ENCODE measurements around the gene BSCL2.
"Not testable (repeated sequence)": the region's sequence is repeated elsewhere in the genome, so short reads cannot be mapped to it uniquely, and the experiment has no call there.

Gene BSCL2

GRCh38 chr11:62702246-62702645, 5.0 kb downstream of the BSCL2 start:
- H3K27ac ChIP-seq, result no peak overlapping the region

GRCh38 chr11:62694455-62695167, 12.6 kb downstream of the BSCL2 start:
- H3K27ac ChIP-seq, result 0 out of 2 replicates have a peak overlapping the region, but pooled peaks have one; percentile 30
- TF ChIP-seq CTCF (IDR thresholded peaks at IDR 0.05), result peak; percentile 87
- no peak for TF ChIP-seq ZFX (IDR thresholded peaks at IDR 0.05; ENCODE audit: borderline replicate concordance)

More at GRCh38 chr11:62702246-62702645, 5.0 kb downstream of the BSCL2 start:
- TF ChIP-seq CTCF (IDR thresholded peaks at IDR 0.05) (no peak), ZFX (IDR thresholded peaks at IDR 0.05; ENCODE audit: borderline replicate concordance) (no peak)

- not testable (repeated sequence) for H3K27ac ChIP-seq
Observed at GRCh38 chr11:62693624-62694023, 13.6 kb downstream of the BSCL2 start.

DNA sequence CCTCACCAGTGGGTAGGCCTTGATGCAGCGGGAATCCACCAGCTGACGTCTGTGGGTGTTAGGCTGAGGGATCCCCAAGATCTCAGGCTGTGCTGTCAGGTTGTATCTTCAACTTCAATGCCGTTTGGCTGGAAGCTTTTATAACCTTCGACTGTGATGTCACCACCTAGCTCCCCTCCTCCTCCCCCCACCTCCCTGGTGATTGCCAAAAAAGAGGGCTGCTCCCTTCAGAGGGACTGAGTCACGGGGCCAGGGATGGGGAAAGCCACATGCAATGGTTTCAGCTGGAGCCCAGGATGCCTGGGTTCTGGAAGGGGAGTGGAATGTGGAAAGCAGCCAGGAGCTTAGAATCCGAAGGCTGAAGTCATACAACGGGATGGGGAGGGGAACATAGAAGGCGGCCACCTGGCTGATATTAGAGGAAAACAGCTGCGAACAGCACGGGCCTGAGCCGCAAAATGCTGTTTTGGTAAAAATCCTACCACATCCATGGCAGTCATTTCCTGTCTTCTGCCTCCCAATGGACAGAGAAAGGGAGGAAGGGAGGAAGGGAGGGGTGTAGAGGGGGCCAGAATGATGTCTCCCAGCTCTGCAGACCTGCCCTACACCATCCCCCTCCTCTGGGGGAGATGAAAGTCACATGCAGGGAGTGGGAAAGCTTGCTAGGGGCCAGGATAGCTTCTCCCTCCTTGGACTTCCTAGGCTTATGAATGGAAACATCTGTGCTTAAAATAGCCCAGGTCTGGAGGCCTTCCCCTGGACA, 17.6 kb downstream of the BSCL2 start, which contains the start of gene LRRN4CL:
LRRN4CL (minus strand) TSS at position 110 of the 763 bp plus-strand sequence. CDS start 1,022 bp downstream, outside the sequence.
- TF ChIP-seq CTCF (IDR thresholded peaks at IDR 0.05) (no peak), ZFX (IDR thresholded peaks at IDR 0.05; ENCODE audit: borderline replicate concordance) (no peak)
- H3K27ac ChIP-seq, result no peak within 1 kb of the TSS

DNA sequence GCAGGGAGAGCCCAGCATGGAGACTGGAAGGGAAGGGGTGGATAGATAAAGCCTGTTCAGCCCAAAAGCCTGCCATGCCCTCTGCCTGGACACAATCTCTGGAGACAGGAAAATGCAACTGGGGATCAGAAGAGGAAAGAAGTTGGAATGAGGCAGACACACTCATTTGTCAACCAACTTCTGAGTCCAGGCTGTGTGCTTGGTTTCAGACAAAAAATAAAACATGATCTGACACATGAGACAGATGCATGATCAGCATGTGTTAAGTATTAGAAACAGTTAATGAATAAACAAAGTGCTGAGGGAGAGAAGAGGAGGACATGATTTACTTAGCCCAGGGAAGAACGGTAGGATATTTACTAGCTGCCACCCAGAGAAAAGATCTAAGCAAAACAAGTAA, 18.7 kb downstream of the BSCL2 start:
- no peak overlapping the region for H3K27ac ChIP-seq
- TF ChIP-seq ZFX (IDR thresholded peaks at IDR 0.05; ENCODE audit: borderline replicate concordance) (no peak), CTCF (IDR thresholded peaks at IDR 0.05) (no peak)

DNA sequence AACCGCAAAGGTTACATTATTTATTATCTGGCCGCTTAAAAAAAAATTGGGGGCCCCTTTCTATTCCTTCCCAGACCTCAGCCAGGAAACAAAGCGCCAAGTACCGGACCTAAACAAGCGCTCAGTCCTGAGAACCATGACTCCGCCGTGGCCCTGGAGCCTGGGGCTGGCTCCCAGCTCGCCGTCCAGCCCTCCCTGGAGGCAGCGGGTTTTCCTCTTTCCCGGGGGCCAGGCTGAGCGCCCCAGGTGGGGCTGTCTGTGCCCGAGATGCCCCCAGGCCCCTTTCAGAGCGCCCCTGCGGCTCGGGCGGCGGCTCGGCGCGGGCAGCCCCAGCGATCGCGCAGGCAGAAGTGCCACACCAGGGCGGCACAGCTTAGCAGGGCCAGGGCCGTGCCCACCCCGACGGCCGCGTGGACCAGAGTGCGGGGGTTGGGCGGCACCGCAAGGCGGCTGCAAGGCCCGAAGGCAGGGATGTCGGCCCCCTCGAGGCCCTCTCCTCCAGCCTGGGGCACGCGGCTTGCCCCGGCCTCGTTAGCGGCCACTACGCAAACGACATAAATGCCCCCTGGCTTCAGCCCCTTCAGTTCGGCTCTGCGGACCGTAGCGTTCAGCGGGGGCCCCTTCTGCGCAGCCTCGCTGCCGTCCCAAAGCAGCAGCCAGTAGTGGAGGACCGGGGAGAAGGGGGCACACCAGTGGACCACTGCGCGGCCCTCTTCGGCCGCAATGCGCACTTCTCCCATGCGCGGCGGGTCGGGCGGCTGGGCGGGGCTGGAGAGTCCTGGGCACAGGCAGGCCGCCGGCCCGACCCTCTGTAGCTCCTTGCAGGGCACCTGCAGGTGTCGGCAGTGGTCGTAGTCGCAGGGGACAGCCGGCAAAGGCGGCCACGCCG, 19.5 kb downstream of the BSCL2 start:
- TF ChIP-seq ZFX (IDR thresholded peaks at IDR 0.05; ENCODE audit: borderline replicate concordance) (no peak), CTCF (IDR thresholded peaks at IDR 0.05) (no peak)
- H3K27ac ChIP-seq, result no peak overlapping the region

- peak overlapping the region; percentile 39 for H3K27ac ChIP-seq
- TF ChIP-seq CTCF (IDR thresholded peaks at IDR 0.05), result no peak
- no peak for TF ChIP-seq ZFX (IDR thresholded peaks at IDR 0.05; ENCODE audit: borderline replicate concordance)
Observed at GRCh38 chr11:62682518-62682917, 24.7 kb downstream of the BSCL2 start.
